PC-3 (cell line): ENCODE results near the gene KCNH6. TPM values are rescaled to one million over a fixed set of nuclear protein-coding genes. Genes with fewer than 3 reads are reported as not detected.

Experiments used
- ATAC-seq: fragments of 200-7000 bp; cut with Tn5 transposase; 2 replicates; pipeline ENCODE4 v1.9.1; 2020; ENCODE audit warnings: mild to moderate bottlenecking, moderate library complexity
- BruUV-seq: library from RNA; stranded (reverse); fragments of 400-500 nt; replicated peaks from 2 replicates; lab custom pipeline; 2021; lab: Mats Ljungman, UMichigan
- CTCF ChIA-PET: fragments of 300-600 bp; sonication (Branson Sonifier 250); formaldehyde crosslinking; loops from one replicate; lab custom pipeline; 2022; ENCODE audit warnings: antibody characterized with exemption; lab: Charles Lee
- POLR2A ChIA-PET: fragments of 300-600 bp; sonication (Branson Sonifier 250); formaldehyde crosslinking; loops from one replicate; lab custom pipeline; 2022; ENCODE audit warnings: antibody characterized with exemption; ENCODE audit not compliant: unreplicated experiment; lab: Charles Lee
- DNase-seq: peaks from one replicate; pipeline ENCODE4 v3.0.0-alpha.2; 2015
- H2AFZ ChIP-seq: fragments of 300-600 bp; sonication (generic); 2 replicates; pipeline ENCODE4 v1.6.0; 2016; ENCODE audit warnings: antibody characterized with exemption, low read length
- H3F3A ChIP-seq: fragments of 300-600 bp; sonication (generic); one replicate; pipeline ENCODE4 v1.6.0; 2017; ENCODE audit warnings: antibody characterized with exemption, low read length, control low read depth, mild to moderate bottlenecking; ENCODE audit not compliant: unreplicated experiment
- H3K27ac ChIP-seq: fragments of 300-600 bp; sonication (generic); 2 replicates; pipeline ENCODE4 v1.5.1; 2016; ENCODE audit warnings: mild to moderate bottlenecking, low read length
- H3K27me3 ChIP-seq: fragments of 300-600 bp; sonication (generic); 2 replicates; pipeline ENCODE4 v1.6.1; 2016; ENCODE audit warnings: low read length, mixed read lengths
- H3K36me3 ChIP-seq: fragments of 300-600 bp; sonication (generic); 2 replicates; pipeline ENCODE4 v1.6.1; 2016; ENCODE audit warnings: low read depth, mixed run types, low read length, mixed read lengths
- H3K4me1 ChIP-seq: fragments of 300-600 bp; sonication (generic); 2 replicates; pipeline ENCODE4 v1.5.1; 2016; ENCODE audit warnings: low read length; ENCODE audit not compliant: insufficient read depth
- H3K4me2 ChIP-seq: fragments of 300-600 bp; sonication (generic); 2 replicates; pipeline ENCODE4 v1.6.0; 2016; ENCODE audit warnings: low read length
- H3K4me3 ChIP-seq: fragments of 300-600 bp; sonication (generic); 2 replicates; pipeline ENCODE4 v1.5.1; 2016; ENCODE audit warnings: mild to moderate bottlenecking, low read length, mixed read lengths
- H3K79me2 ChIP-seq: fragments of 300-600 bp; sonication (generic); 2 replicates; pipeline ENCODE4 v1.6.1; 2017; ENCODE audit warnings: low read length, mixed read lengths
- H3K9ac ChIP-seq: fragments of 300-600 bp; sonication (generic); 2 replicates; pipeline ENCODE4 v1.6.0; 2016; ENCODE audit warnings: mild to moderate bottlenecking, low read length
- H3K9me2 ChIP-seq: fragments of 300-600 bp; sonication (generic); replicated peaks from 2 replicates; pipeline ENCODE4 v1.6.1; 2016; ENCODE audit warnings: mixed run types, low read length, mixed read lengths
- H3K9me3 ChIP-seq: fragments of 300-600 bp; sonication (generic); 2 replicates; pipeline ENCODE4 v1.6.1; 2016; ENCODE audit warnings: low read length, mixed read lengths
- H4K20me1 ChIP-seq: fragments of 300-600 bp; sonication (generic); 2 replicates; pipeline ENCODE4 v1.6.1; 2016; ENCODE audit warnings: low read length, mixed read lengths
- EZH2 ChIP-seq: fragments of 300-600 bp; sonication (generic); IDR thresholded peaks from one replicate; pipeline ENCODE4 v1.6.1; 2017; ENCODE audit warnings: antibody characterized with exemption, mild to moderate bottlenecking, low read length; ENCODE audit not compliant: unreplicated experiment
- EZH2phosphoT487 ChIP-seq: fragments of 300-600 bp; sonication (generic); IDR thresholded peaks from 2 replicates; pipeline ENCODE4 v1.6.1; 2018; ENCODE audit warnings: mild to moderate bottlenecking, antibody characterized with exemption, low read length, borderline replicate concordance
- intact Hi-C: fragments of 100-400 bp; cut with micrococcal nuclease; formaldehyde crosslinking; loops from 2 replicates; pipeline ENCODE4 v1.9.0; 2023
- total RNA-seq: library from RNA; depleted of rRNA; stranded (reverse); fragments of >200 nt; gene quantifications from 2 replicates; pipeline ENCODE4 v1.2.3, GENCODE V29; 2014
- TF ChIP-seq, protein P1 (sequence below): fragments of 300-600 bp; sonication (generic); conservative IDR thresholded peaks from 2 replicates; pipeline ENCODE4 v1.5.1; 2017; ENCODE audit warnings: antibody characterized with exemption, low read depth, mild to moderate bottlenecking, low read length

Gene KCNH6
- total RNA-seq, 1 experiment from 2014 or later: not detected

DNA sequence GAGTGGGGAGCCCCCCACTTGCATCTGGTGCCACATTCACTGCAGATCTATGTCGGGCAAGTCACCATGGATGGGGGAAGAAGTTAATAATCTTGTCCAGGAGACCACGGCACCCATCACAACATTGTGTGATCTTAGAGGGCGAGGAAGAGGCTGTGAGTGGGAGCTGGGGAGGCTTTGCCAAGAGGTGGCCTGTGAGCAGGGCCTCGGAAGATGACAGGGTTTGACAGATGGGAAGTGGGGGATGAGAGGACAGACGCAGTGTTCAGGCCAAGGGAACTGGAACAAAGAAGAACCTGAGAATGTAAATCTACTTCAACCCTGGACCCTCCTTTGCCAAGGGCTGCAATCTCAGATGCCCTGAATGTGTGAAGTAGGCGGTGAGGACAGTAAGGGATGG, 33.9 kb upstream of the KCNH6 start:
- DNase-seq (no peak), ATAC-seq (no peak)
- Histone ChIP-seq H3K9me2 (no peaks in the 10 kb centered on the region), H3K4me3 (no peak overlapping the region), H3K4me2 (no peak overlapping the region), H3K79me2 (no peaks in the 10 kb centered on the region), H3K27me3 (no peaks in the 10 kb centered on the region), H3K9me3 (no peaks in the 10 kb centered on the region), H2AFZ (no peak overlapping the region), H3K4me1 (no peaks in the 10 kb centered on the region), H3K27ac (no peak overlapping the region), H3K36me3 (no peaks in the 10 kb centered on the region), H3K9ac (no peak overlapping the region), H4K20me1 (no peaks in the 10 kb centered on the region), H3F3A (no peaks in the 10 kb centered on the region)
- no TSS peak for BruUV-seq
- intact Hi-C loops: no loop called here
- ChIA-PET POLR2A (no interaction called here), CTCF (no interaction called here)
- TF ChIP-seq EZH2: no peak
- no peak for TF ChIP-seq EZH2phosphoT487
- TF ChIP-seq, protein P1, sequence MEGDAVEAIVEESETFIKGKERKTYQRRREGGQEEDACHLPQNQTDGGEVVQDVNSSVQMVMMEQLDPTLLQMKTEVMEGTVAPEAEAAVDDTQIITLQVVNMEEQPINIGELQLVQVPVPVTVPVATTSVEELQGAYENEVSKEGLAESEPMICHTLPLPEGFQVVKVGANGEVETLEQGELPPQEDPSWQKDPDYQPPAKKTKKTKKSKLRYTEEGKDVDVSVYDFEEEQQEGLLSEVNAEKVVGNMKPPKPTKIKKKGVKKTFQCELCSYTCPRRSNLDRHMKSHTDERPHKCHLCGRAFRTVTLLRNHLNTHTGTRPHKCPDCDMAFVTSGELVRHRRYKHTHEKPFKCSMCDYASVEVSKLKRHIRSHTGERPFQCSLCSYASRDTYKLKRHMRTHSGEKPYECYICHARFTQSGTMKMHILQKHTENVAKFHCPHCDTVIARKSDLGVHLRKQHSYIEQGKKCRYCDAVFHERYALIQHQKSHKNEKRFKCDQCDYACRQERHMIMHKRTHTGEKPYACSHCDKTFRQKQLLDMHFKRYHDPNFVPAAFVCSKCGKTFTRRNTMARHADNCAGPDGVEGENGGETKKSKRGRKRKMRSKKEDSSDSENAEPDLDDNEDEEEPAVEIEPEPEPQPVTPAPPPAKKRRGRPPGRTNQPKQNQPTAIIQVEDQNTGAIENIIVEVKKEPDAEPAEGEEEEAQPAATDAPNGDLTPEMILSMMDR: no peak

DNA sequence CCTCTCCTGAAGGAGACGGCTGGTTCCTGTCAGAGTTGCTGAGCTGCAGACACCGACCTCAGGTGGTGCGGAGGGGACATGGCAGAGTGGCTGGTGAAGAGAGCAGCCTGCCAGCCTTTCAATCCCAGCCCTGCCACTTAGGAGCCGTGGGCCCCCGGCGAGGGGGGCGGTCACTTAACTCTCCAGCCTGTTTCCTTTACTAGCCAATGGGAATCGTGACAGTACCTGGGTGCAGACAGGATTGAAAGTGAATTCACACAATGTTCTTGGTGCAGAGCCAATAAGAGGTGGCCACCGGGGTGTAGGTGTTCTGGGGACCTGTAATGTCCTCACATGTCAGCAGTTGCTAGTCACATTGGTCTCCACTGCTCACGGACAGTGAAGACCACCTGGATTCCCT, 32.8 kb upstream of the KCNH6 start:
- TF ChIP-seq, protein P1: no peak
- TF ChIP-seq EZH2 (no peak), EZH2phosphoT487 (no peak)

DNA sequence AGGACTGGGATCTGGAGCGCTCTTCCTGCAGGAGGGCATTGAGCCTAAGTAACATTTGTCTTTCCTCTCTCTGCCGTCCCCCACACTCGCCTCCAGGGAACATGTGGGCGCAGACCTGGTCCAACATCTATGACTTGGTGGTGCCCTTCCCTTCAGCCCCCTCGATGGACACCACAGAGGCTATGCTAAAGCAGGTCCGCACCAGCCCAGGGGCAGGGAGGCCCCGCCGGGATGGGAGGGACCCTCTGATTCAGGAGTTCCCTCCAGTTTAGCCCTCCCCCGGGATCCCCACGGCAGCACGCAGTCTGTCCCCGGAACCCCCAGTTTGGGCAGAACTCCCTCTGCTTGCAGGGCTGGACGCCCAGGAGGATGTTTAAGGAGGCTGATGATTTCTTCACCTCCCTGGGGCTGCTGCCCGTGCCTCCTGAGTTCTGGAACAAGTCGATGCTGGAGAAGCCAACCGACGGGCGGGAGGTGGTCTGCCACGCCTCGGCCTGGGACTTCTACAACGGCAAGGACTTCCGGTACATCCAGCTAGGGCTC, 32.2 kb upstream of the KCNH6 start:
- Histone ChIP-seq H2AFZ (no peak overlapping the region), H3K36me3 (no peaks in the 10 kb centered on the region), H3K4me3 (no peak overlapping the region), H3F3A (no peaks in the 10 kb centered on the region), H3K9ac (no peak overlapping the region), H3K27ac (no peak overlapping the region), H3K4me1 (no peaks in the 10 kb centered on the region), H3K9me3 (no peaks in the 10 kb centered on the region), H3K27me3 (no peaks in the 10 kb centered on the region), H4K20me1 (no peaks in the 10 kb centered on the region), H3K9me2 (no peaks in the 10 kb centered on the region), H3K79me2 (no peaks in the 10 kb centered on the region), H3K4me2 (no peak overlapping the region)
- ATAC-seq (no peak), DNase-seq (no peak)
- BruUV-seq: no TSS peak
- TF ChIP-seq EZH2 (no peak), EZH2phosphoT487 (no peak)
- TF ChIP-seq, protein P1: no peak
- intact Hi-C loops: no loop called here
- POLR2A ChIA-PET: no interaction called here
- CTCF ChIA-PET: no interaction called here

More for the DNA sequence above, 32.8 kb upstream of the KCNH6 start:
- Histone ChIP-seq H3K4me2 (no peak overlapping the region), H3K36me3 (no peaks in the 10 kb centered on the region), H3K9me2 (no peaks in the 10 kb centered on the region), H4K20me1 (no peaks in the 10 kb centered on the region), H3K4me1 (no peaks in the 10 kb centered on the region), H3K27me3 (no peaks in the 10 kb centered on the region), H3K4me3 (no peak overlapping the region), H3K79me2 (no peaks in the 10 kb centered on the region), H2AFZ (no peak overlapping the region), H3F3A (no peaks in the 10 kb centered on the region), H3K9ac (no peak overlapping the region), H3K27ac (no peak overlapping the region), H3K9me3 (no peaks in the 10 kb centered on the region)
- ATAC-seq (no peak), DNase-seq (no peak)
- CTCF ChIA-PET: no interaction called here
- intact Hi-C loops: no loop called here
- BruUV-seq: no TSS peak
- POLR2A ChIA-PET: no interaction called here
